Omental fat pad (tissue), 4 donors: ENCODE results near the gene DNAH10. TPM values are rescaled to one million over a fixed set of nuclear protein-coding genes. Genes with fewer than 3 reads are reported as not detected.

ENCODE experiments used
- ATAC-seq: fragments of 150-250 bp; one replicate; pipeline ENCODE4 v1.9.1; 2016; ENCODE audit warnings: mild to moderate bottlenecking, moderate library complexity; ENCODE audit not compliant: low FRiP score
- DNase-seq: peaks from one replicate; pipeline ENCODE4 v3.0.0-alpha.2; 2019; ENCODE audit warnings: low spot score
- total RNA-seq, 4 donors: library from RNA; depleted of rRNA; stranded (reverse); fragments of >200 nt; gene quantifications; one replicate each; pipeline ENCODE4 v1.1.0, GENCODE V29; 2016
- TF ChIP-seq, protein P1 (sequence below), 3 donors: fragments of 450-650 bp; IDR thresholded peaks; one replicate each; pipeline ENCODE4 v1.5.1; 2016 to 2017; ENCODE audit warnings: antibody characterized with exemption in 3 of 3, mild to moderate bottlenecking in 3 of 3, moderate library complexity in 2 of 3

Gene DNAH10
- total RNA-seq, 4 donors from 2014 or later: 0.06 to 2.3 (median 0.48) TPM; not detected in 1

DNA sequence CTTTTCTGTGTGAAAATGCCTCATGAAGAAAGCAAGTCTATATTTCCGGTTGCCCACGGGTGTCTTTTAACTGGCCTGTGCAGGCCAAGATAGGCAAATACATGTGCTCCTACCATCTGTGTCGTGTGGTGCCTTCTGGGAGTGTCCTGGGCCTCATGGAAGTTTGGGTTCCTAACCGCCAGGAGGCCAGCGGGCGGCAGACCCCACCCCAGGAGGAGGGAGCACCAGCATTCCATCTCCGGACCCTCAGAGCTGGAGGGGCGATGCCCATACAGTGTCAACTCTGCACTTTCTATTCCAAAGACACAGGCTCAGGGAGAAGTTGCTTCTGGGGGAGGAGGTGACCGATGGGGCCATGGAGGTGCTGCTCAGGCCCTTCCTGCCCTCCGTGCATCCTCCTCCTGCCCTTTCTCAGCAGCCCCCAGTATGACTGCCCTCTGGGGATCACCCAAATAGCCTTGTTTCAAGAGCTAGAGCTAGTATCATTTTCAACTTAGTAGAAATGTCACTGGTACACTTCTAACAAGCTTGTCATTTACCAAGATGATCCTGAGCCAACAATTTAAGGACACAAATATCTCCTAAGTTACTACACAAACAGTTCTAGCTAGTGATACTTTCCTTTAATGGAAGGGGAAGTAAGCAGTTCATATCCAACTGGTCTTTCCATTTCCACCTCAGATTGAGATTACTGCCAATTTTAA is 192.7 kb downstream of the DNAH10 start:
- TF ChIP-seq, protein P1, sequence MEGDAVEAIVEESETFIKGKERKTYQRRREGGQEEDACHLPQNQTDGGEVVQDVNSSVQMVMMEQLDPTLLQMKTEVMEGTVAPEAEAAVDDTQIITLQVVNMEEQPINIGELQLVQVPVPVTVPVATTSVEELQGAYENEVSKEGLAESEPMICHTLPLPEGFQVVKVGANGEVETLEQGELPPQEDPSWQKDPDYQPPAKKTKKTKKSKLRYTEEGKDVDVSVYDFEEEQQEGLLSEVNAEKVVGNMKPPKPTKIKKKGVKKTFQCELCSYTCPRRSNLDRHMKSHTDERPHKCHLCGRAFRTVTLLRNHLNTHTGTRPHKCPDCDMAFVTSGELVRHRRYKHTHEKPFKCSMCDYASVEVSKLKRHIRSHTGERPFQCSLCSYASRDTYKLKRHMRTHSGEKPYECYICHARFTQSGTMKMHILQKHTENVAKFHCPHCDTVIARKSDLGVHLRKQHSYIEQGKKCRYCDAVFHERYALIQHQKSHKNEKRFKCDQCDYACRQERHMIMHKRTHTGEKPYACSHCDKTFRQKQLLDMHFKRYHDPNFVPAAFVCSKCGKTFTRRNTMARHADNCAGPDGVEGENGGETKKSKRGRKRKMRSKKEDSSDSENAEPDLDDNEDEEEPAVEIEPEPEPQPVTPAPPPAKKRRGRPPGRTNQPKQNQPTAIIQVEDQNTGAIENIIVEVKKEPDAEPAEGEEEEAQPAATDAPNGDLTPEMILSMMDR (IDR thresholded peaks at IDR 0.05): no peak
- DNase-seq (no peak), ATAC-seq (no peak)

DNA sequence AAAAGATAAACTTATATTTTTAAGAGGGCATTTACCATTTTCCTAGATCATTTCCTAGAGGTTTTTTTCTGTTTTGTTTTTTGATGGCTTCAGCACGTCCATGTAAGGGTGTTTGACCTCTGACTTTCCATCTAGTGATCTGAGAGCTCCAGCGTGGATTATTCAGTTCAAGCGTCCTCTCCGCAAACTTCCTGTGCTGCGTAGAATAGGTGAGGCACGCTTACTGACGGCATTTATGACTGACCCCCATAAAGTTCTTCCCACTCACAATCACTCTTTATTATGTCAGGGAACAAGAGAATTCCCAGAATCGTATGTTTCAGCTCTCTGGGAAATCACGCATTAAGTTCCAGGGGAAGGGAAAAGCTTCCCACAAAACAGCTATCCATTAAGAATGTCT is 194.1 kb downstream of the DNAH10 start:
- DNase-seq: no peak
- no peak for ATAC-seq
- TF ChIP-seq, protein P1 (IDR thresholded peaks at IDR 0.05): no peak

- DNase-seq (no peak), ATAC-seq (no peak)
- TF ChIP-seq, protein P1 (IDR thresholded peaks at IDR 0.05): no peak
These were observed 195.1 kb downstream of the DNAH10 start for GRCh38 chr12:123957196-123957595.

DNA sequence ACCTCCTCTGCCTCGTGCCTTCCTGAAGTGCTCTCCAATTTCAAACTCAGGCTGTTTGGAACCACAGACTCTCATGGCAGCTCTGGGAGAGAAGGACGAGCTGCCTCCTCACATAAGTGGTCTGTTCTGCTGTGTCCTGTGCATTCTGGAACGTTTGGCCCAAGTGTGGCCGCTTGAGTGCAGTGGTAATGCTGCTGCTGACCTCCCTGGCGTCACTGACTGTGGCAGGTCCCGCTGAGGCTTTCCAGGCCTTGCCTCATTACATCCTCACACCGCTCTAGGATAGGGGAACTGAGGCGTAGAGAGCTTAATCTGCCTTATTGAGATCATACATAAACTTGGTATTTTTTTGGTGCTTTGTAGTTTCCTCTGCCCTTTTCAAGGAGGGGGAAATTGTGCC is 196.4 kb downstream of the DNAH10 start:
- no peak for ATAC-seq
- TF ChIP-seq, protein P1 (IDR thresholded peaks at IDR 0.05): no peak
- DNase-seq: no peak

DNA sequence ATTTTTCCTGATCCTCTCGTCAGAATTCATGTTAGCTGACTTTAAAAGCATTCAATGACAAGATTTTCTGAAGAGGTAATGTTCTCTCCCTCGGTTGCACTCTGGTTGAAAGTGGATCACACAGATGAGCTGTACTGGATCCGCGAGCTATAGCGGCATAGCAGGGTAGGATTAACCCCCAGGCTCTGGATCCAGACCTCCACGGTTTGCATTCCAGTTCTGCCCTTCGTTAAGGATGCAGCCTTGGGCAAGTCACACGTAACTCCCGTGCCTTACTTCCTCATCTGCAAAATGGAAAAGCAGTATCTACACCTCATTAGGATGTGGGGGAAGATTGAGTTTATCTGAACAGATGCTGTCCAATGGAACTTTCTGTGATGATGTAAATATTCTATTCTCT is 196.8 kb downstream of the DNAH10 start:
- ATAC-seq: no peak
- TF ChIP-seq, protein P1 (IDR thresholded peaks at IDR 0.05): no peak
- no peak for DNase-seq

DNA sequence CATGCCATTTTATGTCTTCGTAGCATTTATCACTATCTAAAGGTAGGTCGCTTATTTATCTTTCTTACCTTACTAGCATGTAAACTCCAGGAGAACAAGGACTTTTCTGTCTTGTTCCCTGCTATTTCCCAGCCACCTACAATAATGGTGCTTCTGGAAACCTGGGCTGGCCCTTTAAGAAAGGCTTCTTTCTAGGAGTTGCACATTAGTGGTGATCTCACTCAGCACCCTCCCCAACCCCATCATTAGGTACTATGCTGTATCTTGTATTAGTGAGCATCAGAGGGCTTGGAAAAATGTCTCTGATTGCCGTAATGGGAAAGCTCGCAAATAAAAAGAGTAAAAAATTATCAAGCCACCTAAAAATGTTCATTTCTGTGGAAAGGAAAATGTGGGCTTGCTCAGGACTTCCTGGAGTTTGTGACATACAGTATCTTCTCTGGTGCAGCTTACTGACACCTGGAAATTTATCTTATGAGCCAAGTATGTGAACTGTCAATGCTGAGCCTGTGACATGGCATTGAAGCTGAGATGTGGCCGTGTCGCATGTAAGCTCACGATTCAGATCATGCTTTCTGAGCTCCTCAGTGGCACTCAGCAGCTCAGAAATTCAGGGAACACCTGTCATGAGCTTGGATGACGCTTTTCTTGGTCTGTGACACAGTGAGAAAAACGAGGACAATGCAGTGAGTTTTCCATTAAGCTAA is 198.1 kb downstream of the DNAH10 start:
- DNase-seq (no peak), ATAC-seq (no peak)
- TF ChIP-seq, protein P1 (IDR thresholded peaks at IDR 0.05): no peak

DNA sequence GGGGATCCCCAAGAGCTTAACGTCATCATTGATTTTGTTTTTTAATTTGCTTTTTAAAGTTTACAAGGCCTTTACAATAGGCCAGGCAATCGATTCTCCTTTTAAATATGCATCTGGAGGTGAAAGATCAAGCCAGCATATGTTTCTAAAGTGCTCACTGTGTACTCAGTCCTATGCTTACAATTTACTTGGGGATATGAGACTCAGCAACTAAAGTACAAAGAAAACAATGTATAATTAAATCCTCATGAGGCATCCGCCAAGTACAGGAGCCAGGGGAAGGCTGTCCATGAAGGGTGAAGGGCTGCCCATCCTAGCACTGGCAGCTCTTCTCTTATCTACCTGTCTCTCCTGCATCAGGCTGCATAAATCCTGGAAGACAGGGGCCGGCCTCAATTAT is 198.8 kb downstream of the DNAH10 start:
- DNase-seq (no peak), ATAC-seq (no peak)
- TF ChIP-seq, protein P1 (IDR thresholded peaks at IDR 0.05): no peak
